Suppressor macrophage treated with lipopolysaccharide for 4 hours (primary cell): ENCODE data around the gene HDAC4.

ENCODE experiments used
- DNase-seq: peaks from one replicate; pipeline ENCODE4 v3.0.0-alpha.2; 2020

The HDAC4 gene

GRCh38 chr2:239343946-239344856 lies 56.6 kb downstream of the HDAC4 start:
- no peak for DNase-seq

GRCh38 chr2:239343460-239343859 lies 57.4 kb downstream of the HDAC4 start:
- no peak for DNase-seq

DNA sequence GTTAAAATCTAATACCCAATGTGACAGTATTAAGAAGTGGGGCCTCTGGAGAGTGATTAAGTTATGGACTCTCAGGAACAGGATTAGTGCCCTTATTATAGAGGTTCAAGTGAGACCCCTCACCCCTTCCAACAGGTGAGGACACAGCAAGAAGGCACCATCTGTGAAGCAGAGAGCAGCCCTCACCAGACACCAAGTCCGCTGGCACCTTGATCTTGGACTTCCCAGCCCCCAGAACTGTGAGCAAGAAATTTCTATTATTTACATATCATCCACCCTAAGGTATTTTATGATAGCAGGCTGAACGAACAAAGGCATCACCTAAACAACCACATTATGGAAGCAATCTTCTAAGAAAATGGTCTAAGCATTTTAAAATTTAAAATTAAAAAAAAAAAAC lies 59.0 kb downstream of the HDAC4 start:
- no peak for DNase-seq

GRCh38 chr2:239341146-239341732 lies 59.6 kb downstream of the HDAC4 start:
- no peak for DNase-seq

DNA sequence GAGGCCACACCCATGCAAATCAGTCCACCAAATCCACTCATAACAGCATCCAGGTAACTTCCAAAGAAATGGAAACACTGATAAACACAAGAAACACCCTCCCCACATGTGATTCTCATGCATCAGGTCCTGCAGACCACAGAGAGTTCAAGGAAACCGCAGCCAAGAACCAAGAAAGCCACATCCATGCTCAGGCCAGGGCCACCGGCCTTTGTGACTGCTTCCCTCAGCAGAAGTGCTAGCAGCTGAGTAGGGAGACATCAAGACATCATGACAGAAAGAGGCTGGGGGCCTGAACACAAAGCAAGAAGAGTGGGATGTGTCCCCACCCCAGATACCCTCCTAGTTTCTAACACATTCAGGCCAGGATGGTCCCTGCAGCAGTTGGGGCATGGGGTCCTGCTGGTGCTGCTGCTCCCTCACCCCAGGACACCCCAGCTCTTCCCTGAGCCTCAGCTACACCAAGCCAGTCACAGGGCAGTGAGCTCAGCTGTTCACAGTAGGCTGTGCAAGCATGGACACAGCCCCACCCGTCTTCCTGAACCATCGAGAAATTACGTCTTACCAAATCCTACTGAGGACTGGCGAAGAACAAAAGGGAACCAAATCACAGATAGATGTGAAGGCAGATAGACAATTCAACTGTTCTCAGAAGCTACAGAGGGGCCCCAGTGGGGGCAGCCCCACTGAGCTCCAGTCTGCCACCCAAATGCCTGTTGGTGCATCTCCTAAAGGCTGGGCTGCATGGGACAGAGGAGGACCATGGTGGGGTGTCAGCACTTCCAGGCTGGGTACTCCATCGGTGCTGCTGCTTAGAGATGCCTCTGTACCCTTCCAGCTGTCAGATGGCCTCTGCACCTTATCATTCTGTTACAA lies 60.9 kb downstream of the HDAC4 start:
- DNase-seq, result peak; percentile 45

DNA sequence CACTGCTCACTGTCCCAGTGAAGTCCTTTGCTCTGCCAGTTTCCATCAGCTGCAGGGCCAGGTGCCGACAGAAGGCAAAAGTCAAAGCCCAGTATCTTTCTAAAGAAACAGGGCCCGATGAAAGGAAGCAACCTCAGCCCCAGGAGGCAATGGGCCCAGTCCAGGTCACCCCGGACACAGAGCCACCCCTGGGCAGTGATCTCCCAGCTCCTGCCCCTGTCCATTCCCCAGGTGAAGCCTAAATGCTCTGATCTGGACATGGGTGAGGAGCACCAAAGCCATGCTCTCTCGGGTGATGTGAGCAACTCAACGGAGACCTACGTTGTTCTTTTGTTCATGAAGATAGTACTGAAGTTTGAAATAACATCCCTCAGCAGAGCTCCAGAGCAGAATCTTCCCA lies 61.6 kb downstream of the HDAC4 start:
- DNase-seq, result no peak

DNA sequence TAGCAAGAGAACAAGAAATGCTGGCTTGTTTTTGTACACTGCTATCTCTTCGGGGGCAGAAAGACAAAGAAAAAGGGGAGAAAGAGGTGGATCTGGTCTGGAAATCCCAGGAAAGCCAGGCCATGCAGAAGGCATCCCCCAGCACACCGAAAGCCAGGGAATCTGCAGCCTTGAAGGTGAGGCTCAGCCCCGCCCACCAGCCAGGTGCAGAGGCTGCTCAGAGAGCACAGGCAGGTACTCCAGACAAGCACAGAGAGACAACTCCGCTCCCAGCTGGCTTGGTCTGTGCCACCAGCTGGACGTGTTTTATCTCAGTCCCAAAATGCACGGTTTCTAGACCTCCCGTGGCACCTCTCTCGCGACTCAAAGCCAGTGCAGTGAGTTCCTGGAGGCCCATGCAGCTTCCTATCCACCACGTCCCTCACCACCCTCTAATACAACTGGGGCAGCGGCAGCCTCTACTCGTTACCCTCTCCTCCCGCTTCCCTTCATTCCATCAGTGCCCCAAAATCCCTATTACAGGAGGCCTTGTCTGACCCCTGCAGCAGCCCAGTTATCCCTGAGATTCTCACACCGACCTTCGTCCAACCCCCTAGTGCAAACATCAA lies 62.8 kb downstream of the HDAC4 start:
- no peak for DNase-seq

GRCh38 chr2:239337122-239337876 lies 63.5 kb downstream of the HDAC4 start:
- no peak for DNase-seq

- no peak for DNase-seq
Measured at GRCh38 chr2:239331560-239331959, 69.3 kb downstream of the HDAC4 start.

GRCh38 chr2:239330836-239331235 lies 70.0 kb downstream of the HDAC4 start:
- no peak for DNase-seq

GRCh38 chr2:239329972-239330572 lies 70.7 kb downstream of the HDAC4 start:
- DNase-seq, result no peak

DNA sequence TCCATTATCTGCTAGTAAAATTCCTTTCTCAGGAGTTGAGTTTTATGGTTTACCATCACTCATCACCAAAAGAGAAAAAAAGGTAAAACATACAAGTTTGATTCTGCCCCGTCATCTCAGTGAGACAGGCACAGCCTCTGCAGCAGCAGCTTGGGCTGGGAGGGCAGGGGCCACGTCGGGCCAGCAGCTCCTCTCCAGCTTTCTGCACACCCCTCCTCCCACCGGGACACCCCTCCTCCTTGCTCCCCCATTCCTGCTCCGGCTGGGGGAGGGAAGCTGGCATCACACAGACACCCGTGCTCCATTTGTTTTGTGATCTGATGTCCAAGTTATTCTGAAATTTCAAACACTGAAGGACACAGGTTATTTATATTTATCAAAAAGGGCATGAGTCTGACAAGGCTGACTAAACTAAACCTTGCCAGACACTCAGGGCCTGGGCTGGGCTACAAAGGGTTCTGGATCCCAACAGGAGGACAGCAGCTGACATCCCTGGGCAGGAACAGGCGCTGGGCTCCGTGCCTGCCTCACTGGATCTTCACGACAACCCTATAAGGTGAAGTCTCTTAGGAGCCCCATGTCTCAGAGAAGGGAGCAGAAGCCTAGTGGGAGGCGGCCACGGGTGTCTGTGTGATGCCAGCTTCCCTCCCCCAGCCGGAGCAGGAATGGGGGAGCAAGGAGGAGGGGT lies 71.4 kb downstream of the HDAC4 start:
- DNase-seq, result no peak

DNA sequence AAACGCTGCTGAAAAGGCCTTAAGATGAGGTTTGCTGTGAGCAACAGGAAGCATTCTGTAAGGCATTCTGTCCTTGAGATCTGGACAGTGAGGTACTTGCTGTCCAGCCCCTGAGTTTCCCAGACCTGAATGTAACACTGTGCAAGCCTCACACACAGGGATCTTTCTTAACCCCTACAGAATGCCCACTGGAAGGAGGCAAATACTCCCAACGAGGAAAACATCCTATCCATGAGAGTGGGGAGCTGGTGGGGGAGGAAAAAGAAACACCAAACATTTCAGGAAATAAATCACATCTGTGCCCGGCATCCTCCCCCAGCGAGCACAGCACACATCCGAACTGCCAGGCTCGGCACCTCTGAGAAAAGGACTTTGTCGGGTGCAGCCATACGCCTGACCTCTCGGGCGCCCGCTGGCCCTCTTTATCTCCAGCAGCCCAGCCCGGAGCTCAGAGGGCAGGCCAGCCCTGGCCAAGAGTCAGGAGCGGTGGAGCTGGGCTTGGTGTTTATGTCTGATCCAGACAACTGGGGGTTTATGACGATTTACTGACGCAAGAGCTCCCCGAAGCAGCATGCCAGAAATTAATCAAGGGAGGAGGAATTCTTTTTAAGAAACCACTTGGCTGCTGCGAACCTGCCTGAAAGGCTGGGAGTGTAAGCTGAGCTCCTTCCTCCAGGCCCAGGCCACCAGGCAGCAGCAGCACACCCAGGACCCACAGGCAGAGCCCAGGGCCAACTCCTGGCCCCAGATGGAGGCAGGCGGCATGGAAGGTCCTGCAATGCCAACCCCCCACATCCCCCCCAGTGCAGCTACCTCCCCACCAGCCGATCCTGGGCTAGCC lies 72.2 kb downstream of the HDAC4 start:
- no peak for DNase-seq

GRCh38 chr2:239327536-239328350 lies 73.1 kb downstream of the HDAC4 start:
- DNase-seq, result no peak

DNA sequence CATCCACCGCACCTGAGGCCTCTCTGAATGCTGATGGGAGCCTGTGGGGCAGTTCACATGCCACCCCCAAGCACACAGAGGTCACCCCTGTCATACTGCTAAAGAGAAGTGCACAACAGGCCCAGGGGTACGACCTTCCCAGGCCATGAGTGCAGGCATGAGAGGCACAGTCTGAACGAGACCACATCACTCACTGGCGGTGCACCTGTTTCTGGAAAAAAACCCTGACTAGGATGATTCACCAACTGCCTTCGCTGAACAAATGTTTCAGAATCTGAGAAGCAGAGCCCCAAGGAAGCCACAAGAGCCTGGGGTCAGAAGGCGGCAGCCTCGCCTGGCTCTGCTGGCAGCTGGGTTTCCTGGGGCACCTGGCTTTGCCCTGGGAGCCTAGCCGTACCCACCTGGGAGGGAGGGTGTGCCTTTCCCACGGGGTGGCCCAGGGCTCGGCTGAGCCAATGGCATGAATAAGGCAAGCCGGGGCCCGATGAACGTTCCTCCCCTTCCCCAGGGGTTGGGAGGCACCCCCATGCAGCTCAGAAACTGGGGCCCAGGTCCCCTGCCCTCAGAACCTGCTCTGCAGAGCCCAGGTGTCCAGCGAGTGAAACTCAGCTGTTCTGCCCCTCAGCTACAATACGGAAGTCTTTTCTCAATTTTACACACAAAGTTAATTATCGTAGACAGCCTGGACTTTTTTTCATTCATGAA lies 73.8 kb downstream of the HDAC4 start:
- no peak for DNase-seq

GRCh38 chr2:239324456-239324855 lies 76.4 kb downstream of the HDAC4 start:
- DNase-seq, result no peak

- no peak for DNase-seq
Measured at GRCh38 chr2:239323447-239323846, 77.4 kb downstream of the HDAC4 start.

DNA sequence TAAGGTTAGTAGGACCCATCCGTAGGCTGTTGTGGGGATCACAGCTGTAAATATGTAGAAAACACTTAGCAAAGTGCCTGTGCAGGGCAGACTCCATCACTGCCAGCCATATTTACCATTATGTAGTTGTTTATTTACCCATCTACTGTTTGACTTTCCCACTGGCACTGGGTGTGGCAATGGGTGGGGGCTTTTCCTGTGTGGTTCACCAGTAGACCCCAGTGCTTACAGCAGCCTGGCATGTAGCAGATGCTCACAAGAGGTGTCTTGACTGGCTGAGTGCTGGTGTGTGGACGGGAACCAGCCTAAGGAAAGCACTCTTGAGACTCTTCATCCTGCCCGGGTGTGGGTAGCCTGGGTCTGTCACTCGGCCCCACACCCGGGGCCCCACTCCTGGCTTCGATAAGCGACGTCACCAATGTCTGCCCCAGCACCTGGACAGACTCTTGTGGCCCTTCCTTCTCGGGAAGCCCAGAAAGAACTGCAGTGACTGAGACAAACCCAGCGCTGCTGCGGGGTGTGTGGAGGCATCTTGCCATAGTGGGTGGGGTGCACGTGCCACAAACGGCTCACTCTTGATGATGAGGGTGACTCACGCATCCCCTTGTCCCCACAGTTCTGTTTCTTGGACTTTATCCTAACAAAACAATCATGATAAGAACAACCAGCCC lies 78.3 kb downstream of the HDAC4 start:
- DNase-seq, result peak; percentile 37
